ENCODE results near the gene DNAJB7. TPM values are rescaled to one million over a fixed set of nuclear protein-coding genes. Genes with fewer than 3 reads are reported as not detected.

Gene DNAJB7
- total and polyA plus RNA-seq, 2 of the 13 experiments (the other 11 are each of a cell fraction or from before 2014, with no cell fraction given): not detected

DNA sequence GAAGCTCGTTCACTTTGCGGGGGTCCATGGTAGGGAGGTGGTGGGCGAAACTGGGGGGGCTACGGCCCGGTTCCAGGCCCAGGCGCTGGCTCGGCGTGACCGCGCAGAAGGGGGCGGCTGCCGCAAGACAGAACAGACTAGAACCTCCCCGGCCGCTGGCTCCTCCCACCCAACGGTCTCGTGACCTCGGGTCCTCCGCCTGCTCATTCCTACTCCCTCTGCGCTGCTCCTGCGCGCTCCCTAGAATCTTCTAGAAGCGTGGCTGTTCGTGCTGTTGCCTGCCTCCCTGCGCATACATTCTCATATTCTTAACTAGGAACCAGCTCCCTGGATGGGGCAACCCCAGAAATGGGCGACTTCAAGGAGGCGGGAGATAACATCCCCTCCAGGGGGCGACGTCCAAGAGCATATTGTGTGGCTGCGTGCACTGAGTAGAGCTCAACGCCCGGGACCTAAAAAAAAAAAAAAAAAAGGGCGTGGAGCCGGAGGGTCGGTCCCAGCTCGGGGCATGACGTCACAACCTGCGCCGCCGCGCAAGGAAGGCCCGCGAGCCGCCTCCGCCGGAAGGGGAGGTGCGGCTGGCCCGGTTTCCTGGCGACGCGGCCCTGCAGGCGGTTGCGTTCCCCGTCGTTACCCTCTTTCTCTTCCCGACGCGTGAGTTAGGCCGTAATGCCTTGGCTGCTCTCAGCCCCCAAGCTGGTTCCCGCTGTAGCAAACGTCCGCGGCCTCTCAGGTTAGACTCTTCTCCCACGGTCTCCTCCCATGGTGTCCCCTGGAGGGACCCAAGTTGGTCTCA, 5.2 kb downstream of the DNAJB7 start, which contains the start of the genes ST13 and XPNPEP3 (continued):
- TF ChIP-seq, protein P1, sequence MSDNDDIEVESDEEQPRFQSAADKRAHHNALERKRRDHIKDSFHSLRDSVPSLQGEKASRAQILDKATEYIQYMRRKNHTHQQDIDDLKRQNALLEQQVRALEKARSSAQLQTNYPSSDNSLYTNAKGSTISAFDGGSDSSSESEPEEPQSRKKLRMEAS (IDR thresholded peaks at IDR 0.05): peak; percentile 88
- TF ChIP-seq ZNF589 (CRISPR knock-in tag; conservative IDR thresholded peaks at IDR 0.05): 0 out of 2 replicates have a peak, but pooled peaks have one; percentile 60
- no peak; the same call in 1 of the 2 replicates for TF ChIP-seq MAF1 (CRISPR knock-in tag; IDR thresholded peaks at IDR 0.05; ENCODE audit: borderline replicate concordance)
- TF ChIP-seq, protein P2, sequence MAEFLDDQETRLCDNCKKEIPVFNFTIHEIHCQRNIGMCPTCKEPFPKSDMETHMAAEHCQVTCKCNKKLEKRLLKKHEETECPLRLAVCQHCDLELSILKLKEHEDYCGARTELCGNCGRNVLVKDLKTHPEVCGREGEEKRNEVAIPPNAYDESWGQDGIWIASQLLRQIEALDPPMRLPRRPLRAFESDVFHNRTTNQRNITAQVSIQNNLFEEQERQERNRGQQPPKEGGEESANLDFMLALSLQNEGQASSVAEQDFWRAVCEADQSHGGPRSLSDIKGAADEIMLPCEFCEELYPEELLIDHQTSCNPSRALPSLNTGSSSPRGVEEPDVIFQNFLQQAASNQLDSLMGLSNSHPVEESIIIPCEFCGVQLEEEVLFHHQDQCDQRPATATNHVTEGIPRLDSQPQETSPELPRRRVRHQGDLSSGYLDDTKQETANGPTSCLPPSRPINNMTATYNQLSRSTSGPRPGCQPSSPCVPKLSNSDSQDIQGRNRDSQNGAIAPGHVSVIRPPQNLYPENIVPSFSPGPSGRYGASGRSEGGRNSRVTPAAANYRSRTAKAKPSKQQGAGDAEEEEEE (CRISPR knock-in tag; IDR thresholded peaks at IDR 0.05; ENCODE audit: borderline replicate concordance): peak; percentile 91; the same call in 1 of the 2 replicates
- TF ChIP-seq ZNF235 (CRISPR knock-in tag; IDR thresholded peaks at IDR 0.05; ENCODE audit: borderline replicate concordance): peak; percentile 23; the same call in 1 of the 2 replicates
- TF ChIP-seq, protein P3, sequence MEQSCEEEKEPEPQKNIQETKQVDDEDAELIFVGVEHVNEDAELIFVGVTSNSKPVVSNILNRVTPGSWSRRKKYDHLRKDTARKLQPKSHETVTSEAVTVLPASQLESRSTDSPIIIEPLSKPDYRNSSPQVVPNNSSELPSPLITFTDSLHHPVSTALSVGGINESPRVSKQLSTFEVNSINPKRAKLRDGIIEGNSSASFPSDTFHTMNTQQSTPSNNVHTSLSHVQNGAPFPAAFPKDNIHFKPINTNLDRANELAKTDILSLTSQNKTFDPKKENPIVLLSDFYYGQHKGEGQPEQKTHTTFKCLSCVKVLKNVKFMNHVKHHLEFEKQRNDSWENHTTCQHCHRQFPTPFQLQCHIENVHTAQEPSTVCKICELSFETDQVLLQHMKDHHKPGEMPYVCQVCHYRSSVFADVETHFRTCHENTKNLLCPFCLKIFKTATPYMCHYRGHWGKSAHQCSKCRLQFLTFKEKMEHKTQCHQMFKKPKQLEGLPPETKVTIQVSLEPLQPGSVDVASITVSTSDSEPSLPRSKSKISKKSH (CRISPR knock-in tag; IDR thresholded peaks at IDR 0.05; ENCODE audit: borderline replicate concordance): peak; percentile 44; the same call in 1 of the 2 replicates
- no peak for TF ChIP-seq MBNL3 (CRISPR knock-in tag; conservative IDR thresholded peaks at IDR 0.05)
- TF ChIP-seq IKZF4 (CRISPR knock-in tag; IDR thresholded peaks at IDR 0.05; ENCODE audit: borderline replicate concordance, low read depth, not compliant biosample characterization): peak; percentile 86
- TF ChIP-seq MAFF (IDR thresholded peaks at IDR 0.05; ENCODE audit: low read depth, low read length): no peak
- TF ChIP-seq, protein P4, sequence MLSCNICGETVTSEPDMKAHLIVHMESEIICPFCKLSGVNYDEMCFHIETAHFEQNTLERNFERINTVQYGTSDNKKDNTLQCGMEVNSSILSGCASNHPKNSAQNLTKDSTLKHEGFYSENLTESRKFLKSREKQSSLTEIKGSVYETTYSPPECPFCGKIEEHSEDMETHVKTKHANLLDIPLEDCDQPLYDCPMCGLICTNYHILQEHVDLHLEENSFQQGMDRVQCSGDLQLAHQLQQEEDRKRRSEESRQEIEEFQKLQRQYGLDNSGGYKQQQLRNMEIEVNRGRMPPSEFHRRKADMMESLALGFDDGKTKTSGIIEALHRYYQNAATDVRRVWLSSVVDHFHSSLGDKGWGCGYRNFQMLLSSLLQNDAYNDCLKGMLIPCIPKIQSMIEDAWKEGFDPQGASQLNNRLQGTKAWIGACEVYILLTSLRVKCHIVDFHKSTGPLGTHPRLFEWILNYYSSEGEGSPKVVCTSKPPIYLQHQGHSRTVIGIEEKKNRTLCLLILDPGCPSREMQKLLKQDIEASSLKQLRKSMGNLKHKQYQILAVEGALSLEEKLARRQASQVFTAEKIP (CRISPR knock-in tag; IDR thresholded peaks at IDR 0.05; ENCODE audit: borderline replicate concordance): no peak
- TF ChIP-seq, protein P5, sequence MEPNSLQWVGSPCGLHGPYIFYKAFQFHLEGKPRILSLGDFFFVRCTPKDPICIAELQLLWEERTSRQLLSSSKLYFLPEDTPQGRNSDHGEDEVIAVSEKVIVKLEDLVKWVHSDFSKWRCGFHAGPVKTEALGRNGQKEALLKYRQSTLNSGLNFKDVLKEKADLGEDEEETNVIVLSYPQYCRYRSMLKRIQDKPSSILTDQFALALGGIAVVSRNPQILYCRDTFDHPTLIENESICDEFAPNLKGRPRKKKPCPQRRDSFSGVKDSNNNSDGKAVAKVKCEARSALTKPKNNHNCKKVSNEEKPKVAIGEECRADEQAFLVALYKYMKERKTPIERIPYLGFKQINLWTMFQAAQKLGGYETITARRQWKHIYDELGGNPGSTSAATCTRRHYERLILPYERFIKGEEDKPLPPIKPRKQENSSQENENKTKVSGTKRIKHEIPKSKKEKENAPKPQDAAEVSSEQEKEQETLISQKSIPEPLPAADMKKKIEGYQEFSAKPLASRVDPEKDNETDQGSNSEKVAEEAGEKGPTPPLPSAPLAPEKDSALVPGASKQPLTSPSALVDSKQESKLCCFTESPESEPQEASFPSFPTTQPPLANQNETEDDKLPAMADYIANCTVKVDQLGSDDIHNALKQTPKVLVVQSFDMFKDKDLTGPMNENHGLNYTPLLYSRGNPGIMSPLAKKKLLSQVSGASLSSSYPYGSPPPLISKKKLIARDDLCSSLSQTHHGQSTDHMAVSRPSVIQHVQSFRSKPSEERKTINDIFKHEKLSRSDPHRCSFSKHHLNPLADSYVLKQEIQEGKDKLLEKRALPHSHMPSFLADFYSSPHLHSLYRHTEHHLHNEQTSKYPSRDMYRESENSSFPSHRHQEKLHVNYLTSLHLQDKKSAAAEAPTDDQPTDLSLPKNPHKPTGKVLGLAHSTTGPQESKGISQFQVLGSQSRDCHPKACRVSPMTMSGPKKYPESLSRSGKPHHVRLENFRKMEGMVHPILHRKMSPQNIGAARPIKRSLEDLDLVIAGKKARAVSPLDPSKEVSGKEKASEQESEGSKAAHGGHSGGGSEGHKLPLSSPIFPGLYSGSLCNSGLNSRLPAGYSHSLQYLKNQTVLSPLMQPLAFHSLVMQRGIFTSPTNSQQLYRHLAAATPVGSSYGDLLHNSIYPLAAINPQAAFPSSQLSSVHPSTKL (CRISPR knock-in tag; IDR thresholded peaks at IDR 0.05): peak; percentile 5
- TF ChIP-seq, protein P6, sequence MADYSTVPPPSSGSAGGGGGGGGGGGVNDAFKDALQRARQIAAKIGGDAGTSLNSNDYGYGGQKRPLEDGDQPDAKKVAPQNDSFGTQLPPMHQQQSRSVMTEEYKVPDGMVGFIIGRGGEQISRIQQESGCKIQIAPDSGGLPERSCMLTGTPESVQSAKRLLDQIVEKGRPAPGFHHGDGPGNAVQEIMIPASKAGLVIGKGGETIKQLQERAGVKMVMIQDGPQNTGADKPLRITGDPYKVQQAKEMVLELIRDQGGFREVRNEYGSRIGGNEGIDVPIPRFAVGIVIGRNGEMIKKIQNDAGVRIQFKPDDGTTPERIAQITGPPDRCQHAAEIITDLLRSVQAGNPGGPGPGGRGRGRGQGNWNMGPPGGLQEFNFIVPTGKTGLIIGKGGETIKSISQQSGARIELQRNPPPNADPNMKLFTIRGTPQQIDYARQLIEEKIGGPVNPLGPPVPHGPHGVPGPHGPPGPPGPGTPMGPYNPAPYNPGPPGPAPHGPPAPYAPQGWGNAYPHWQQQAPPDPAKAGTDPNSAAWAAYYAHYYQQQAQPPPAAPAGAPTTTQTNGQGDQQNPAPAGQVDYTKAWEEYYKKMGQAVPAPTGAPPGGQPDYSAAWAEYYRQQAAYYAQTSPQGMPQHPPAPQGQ (CRISPR knock-in tag; IDR thresholded peaks at IDR 0.05; ENCODE audit: borderline replicate concordance): 0 out of 2 replicates have a peak, but pooled peaks have one; percentile 54
- TF ChIP-seq DR1 (CRISPR knock-in tag; IDR thresholded peaks at IDR 0.05): peak; percentile 27; the same call in 1 of the 2 replicates
- peak; percentile 34; the same call in 1 of the 2 replicates for TF ChIP-seq ZNF775 (CRISPR knock-in tag; IDR thresholded peaks at IDR 0.05; ENCODE audit: borderline replicate concordance)

Data from HepG2 (cell line).